ENCODE measurements around the gene TRIP10.

GRCh38 chr19:6738787-6739389, 592 bp upstream of the TRIP10 start:
- TF ChIP-seq, protein P1, sequence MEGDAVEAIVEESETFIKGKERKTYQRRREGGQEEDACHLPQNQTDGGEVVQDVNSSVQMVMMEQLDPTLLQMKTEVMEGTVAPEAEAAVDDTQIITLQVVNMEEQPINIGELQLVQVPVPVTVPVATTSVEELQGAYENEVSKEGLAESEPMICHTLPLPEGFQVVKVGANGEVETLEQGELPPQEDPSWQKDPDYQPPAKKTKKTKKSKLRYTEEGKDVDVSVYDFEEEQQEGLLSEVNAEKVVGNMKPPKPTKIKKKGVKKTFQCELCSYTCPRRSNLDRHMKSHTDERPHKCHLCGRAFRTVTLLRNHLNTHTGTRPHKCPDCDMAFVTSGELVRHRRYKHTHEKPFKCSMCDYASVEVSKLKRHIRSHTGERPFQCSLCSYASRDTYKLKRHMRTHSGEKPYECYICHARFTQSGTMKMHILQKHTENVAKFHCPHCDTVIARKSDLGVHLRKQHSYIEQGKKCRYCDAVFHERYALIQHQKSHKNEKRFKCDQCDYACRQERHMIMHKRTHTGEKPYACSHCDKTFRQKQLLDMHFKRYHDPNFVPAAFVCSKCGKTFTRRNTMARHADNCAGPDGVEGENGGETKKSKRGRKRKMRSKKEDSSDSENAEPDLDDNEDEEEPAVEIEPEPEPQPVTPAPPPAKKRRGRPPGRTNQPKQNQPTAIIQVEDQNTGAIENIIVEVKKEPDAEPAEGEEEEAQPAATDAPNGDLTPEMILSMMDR (IDR thresholded peaks at IDR 0.05 in 8 of 11, conservative IDR thresholded peaks at IDR 0.05 in 3 of 11) = peak in 2 of 11 experiments; percentile 4 to 9
- peak in 2 of 3 donors; percentile 51 to 59 for TF ChIP-seq POLR2AphosphoS5 (IDR thresholded peaks at IDR 0.05)

Data from spleen (tissue), 7 donors.